Measurements from ENCODE around the gene RNPEP. TPM values are rescaled to one million over a fixed set of nuclear protein-coding genes. Genes with fewer than 3 reads are reported as not detected.
"Not testable (repeated sequence)": the region's sequence is repeated elsewhere in the genome, so short reads cannot be mapped to it uniquely, and the experiment has no call there.

Gene RNPEP
- total RNA-seq, 4 donors from 2014 or later, result 107 to 168 (median 135) TPM

DNA sequence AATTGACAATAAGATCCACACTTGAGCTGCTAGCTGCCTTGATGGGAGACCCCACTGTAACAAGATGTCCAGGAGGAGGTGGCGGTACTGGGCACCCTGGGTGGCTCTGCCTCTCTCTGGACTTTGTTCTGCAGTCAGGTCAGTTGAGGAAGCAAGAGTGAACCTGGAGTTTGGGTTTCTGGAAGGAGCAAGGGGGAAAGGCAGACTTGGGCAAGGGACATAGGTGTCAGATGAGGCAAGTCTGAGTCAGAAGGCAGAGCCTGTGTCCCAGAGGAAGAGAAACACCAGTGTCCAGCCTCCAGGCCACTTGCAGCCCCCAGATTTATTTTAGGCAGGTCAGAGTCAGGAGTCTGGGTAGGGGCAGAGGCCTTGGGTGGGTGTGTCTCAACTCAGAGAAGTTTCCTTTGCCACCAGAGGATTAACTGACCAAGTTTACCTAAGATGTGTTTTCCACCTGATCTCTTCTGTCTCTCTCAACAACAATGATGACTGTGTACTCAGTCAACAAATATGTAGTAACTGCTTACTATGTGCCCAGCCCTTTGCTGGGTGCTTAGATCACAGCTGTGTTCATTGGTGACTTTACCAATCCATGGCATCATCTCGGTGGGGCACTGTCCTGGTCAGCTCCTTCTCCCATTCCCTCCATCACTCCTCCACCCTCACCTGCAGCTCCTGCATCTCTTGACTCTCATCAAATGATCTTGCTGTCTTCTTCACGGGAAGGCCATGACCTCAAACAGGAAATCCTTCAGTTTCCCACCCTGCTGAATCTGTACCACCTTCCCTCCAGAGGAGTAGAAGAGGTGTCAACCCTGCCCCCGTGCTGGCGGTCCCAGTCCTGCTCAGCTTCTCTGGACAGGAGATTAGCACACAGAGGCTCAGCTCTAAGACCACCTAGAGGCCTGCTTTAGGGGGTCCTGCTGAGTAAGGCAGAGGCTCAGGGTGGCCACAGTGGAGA is 64.6 kb downstream of the RNPEP start:
- no peak for DNase-seq (ENCODE audit: low spot score in 2 of 2)
- Histone ChIP-seq H3K4me3 (no peak overlapping the region), H3K27ac (peak overlapping the region in 1 of 4 donors; percentile 65), H3K9me3 (no peaks in the 10 kb centered on the region), H3K4me1 (no peaks in the 10 kb centered on the region), H3K27me3 (no peaks in the 10 kb centered on the region), H3K36me3 (no peaks in the 10 kb centered on the region)
- 77 to 80% methylated on average over 5 of the region's 5 CpGs for WGBS, 2 donors
- TF ChIP-seq POLR2A (IDR thresholded peaks at IDR 0.05) (no peak), EP300 (IDR thresholded peaks at IDR 0.05) (no peak), CTCF (IDR thresholded peaks at IDR 0.05) (no peak)

DNA sequence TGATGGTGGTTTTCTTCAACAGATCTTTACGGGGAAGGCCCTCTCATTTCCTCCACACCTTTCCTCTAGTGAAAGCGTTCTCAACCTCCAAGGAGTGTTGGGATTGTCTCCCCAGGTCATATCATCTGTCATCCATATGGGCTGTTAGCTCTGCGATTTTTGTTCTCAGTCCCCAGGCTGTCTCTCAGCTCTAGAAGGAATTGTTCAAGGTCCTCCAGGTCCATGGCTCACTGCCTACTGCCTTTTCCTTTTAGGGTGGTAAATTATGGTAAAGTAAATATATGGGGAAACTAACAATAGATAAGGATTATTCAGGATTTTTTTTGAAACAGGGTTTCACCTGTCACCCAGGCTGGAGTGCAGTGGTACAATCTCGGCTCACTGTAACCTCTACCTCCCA is 65.5 kb downstream of the RNPEP start:
- Histone ChIP-seq H3K36me3 (no peaks in the 10 kb centered on the region), H3K4me3 (no peak overlapping the region), H3K9me3 (no peaks in the 10 kb centered on the region), H3K27ac (peak overlapping the region in 1 of 4 donors; percentile 50), H3K27me3 (no peaks in the 10 kb centered on the region), H3K4me1 (no peaks in the 10 kb centered on the region)
- no peak for DNase-seq (ENCODE audit: low spot score in 2 of 2)
- TF ChIP-seq CTCF (IDR thresholded peaks at IDR 0.05) (no peak), EP300 (IDR thresholded peaks at IDR 0.05) (no peak), POLR2A (IDR thresholded peaks at IDR 0.05) (no peak)
- 80 to 84% methylated on average over 4 of the region's 4 CpGs for WGBS, 2 donors

- 74 to 78% methylated on average over 5 of the region's 5 CpGs for WGBS, 2 donors
- no peak for DNase-seq (ENCODE audit: low spot score in 2 of 2)
- TF ChIP-seq EP300 (IDR thresholded peaks at IDR 0.05), result no peak
- no peak for TF ChIP-seq CTCF (IDR thresholded peaks at IDR 0.05)
- no peak for TF ChIP-seq POLR2A (IDR thresholded peaks at IDR 0.05)
- peak overlapping the region in 1 of 4 donors; percentile 35 for H3K27ac ChIP-seq
- no peaks in the 10 kb centered on the region for H3K9me3 ChIP-seq
- no peaks in the 10 kb centered on the region for H3K27me3 ChIP-seq
- no peaks in the 10 kb centered on the region for H3K4me1 ChIP-seq
- H3K4me3 ChIP-seq, result no peak overlapping the region
- H3K36me3 ChIP-seq, result no peaks in the 10 kb centered on the region
Observed at GRCh38 chr1:202049129-202049528, 66.7 kb downstream of the RNPEP start.

GRCh38 chr1:202054094-202054493 is 71.6 kb downstream of the RNPEP start:
- 90 to 92% methylated on average over 7 of the region's 7 CpGs for WGBS, 2 donors
- TF ChIP-seq POLR2A (IDR thresholded peaks at IDR 0.05) (no peak), CTCF (IDR thresholded peaks at IDR 0.05) (no peak), EP300 (IDR thresholded peaks at IDR 0.05) (no peak)
- no peak overlapping the region for H3K4me3 ChIP-seq
- no peaks in the 10 kb centered on the region for H3K36me3 ChIP-seq
- no peaks in the 10 kb centered on the region for H3K9me3 ChIP-seq
- no peak for DNase-seq (ENCODE audit: low spot score in 2 of 2)
- H3K4me1 ChIP-seq, result no peaks in the 10 kb centered on the region
- H3K27ac ChIP-seq, result no peak overlapping the region
- no peaks in the 10 kb centered on the region for H3K27me3 ChIP-seq

- not testable (repeated sequence) for H3K4me1 ChIP-seq; DNase-seq (ENCODE audit: low spot score in 2 of 2); H3K9me3 ChIP-seq; H3K4me3 ChIP-seq; H3K27ac ChIP-seq; H3K27me3 ChIP-seq; H3K36me3 ChIP-seq
- WGBS, 2 donors, result 88 to 94% methylated on average over 4 of the region's 4 CpGs
Observed at GRCh38 chr1:202054673-202055072, 72.2 kb downstream of the RNPEP start.

Small RNAs within 50 kb of the gene (small RNA-seq; reads per million reads assigned to genes)
- gene AL691482.1 (not detected), gene AL691482.2 (not detected), gene MIR6740 (not detected), gene RF00156 (not detected)

Other genes starting within 250 kb of the RNPEP start
- gene IPO9, start 153.5 kb upstream of the RNPEP start, total RNA-seq, result 10 to 100 TPM; 13.3 to 22.1 (median 15.3) TPM
- gene SHISA4, start 93.8 kb upstream of the RNPEP start, total RNA-seq, result 10 to 100 TPM; 42.6 to 76.6 (median 66.4) TPM
- gene LMOD1, start 36.1 kb upstream of the RNPEP start, total RNA-seq, result 100 to 1,000 TPM in 2 of 4 donors, 10 to 100 TPM in 2; 86.9 to 165 (median 107) TPM
- 10 to 100 TPM; 16.2 to 31.8 (median 21.0) TPM for gene TIMM17A, start 27.1 kb upstream of the RNPEP start, total RNA-seq
- 1 to 10 TPM in 1 of 4 donors, under 1 TPM in 1, not detected in 2; under 0.01 to 1.2 TPM for gene ELF3, start 27.9 kb downstream of the RNPEP start, total RNA-seq
- gene GPR37L1, start 140.3 kb downstream of the RNPEP start, total RNA-seq, result 10 to 100 TPM; 13.8 to 26.3 (median 24.3) TPM
- 10 to 100 TPM; 35.0 to 64.5 (median 49.3) TPM for gene ARL8A, start 162.1 kb downstream of the RNPEP start, total RNA-seq
- gene PTPN7, start 178.0 kb downstream of the RNPEP start, total RNA-seq, result 10 to 100 TPM in 1 of 4 donors, 1 to 10 TPM in 3; 1.2 to 13.8 (median 6.8) TPM
- under 1 TPM in 1 of 4 donors, not detected in 3; 0.42 TPM for gene LGR6, start 211.2 kb downstream of the RNPEP start, total RNA-seq

Measured in tibial nerve (tissue), 4 donors.